ENCODE results near the gene RIPOR2. TPM values are rescaled to one million over a fixed set of nuclear protein-coding genes. Genes with fewer than 3 reads are reported as not detected.

RIPOR2 gene
- total and polyA plus RNA-seq, 2 of the 13 experiments (the other 11 are each of a cell fraction or from before 2014, with no cell fraction given): 0.02 to 0.05 TPM

DNA sequence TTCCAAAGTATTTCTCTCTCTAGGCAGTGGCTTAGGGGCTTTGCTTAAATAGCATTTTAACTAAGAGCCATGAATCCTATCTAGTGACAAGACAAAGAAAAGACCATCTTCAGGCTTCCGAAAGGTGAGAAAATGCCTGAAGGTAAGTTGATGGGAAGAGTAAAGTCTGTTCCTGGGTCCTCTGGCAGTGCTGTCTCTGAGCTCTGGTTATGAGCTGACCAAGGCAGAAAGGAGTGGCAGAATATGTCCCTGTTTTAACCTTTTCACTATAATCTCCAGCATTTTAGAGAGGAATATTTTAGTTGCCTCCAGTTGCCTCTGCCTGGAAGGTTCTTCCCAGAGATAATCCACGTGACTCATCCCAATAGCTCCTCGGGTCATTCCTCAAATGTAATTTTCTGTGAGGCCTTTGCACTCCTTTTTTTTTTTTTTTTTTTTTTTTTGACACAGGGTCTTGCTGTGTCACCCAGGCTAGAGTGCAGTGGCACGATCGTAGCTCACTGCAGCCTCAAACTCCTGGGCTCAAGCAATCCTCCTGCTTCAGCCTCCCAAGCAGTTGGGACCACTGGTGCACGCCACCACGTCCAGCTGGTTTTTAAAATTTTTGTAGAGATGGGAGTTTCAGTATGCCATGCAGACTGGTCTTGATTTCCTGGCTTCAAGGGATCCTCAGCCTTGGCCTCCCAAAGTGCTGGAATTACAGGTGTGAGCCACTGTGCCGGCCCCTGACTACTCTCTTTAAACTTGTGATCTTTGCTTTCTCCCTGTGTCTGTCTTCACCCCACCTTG, 133.3 kb downstream of the RIPOR2 start (continued):
- no peak for TF ChIP-seq ZNF800 (CRISPR knock-in tag; IDR thresholded peaks at IDR 0.05)

- ChIA-PET POLR2A (interaction anchor here (1.0 kb wide), 1 partner anchor 78 kb away, joined by 3 read pairs; no protein-coding TSS in a partner anchor), CTCF (ENCODE audit: low intra/inter-chr PET ratio, low total read pairs) (no interaction called here)
- no peak overlapping the region for H2AFZ ChIP-seq (ENCODE audit: low read length)
- no peaks in the 10 kb centered on the region for H3K27me3 ChIP-seq (ENCODE audit: control insufficient read depth in 1 of 2, insufficient read depth in 2 of 2, low read length in 2 of 2)
- H3K9ac ChIP-seq (ENCODE audit: insufficient read depth, low read depth, low read length): no peak overlapping the region
- H4K20me1 ChIP-seq (ENCODE audit: insufficient read depth, low read length): no peaks in the 10 kb centered on the region
- WGBS (ENCODE audit: low lambda C conversion rate): 4% methylated on average over 1 of the region's 1 CpG
- intact Hi-C loops (cut with micrococcal nuclease; ENCODE audit: unreplicated experiment): no loop called here
- H3K4me1 ChIP-seq (ENCODE audit: insufficient read depth, low read length): peaks cover 48% of the 10 kb centered on the region
- H3K27ac ChIP-seq (ENCODE audit: extremely low read length, insufficient read depth, low read length): no peak overlapping the region
- no TSS peak for BruUV-seq (replicated peaks)
- H3K79me2 ChIP-seq (ENCODE audit: insufficient read depth, low read length): no peaks in the 10 kb centered on the region
- FAIRE-seq (peak; percentile 43), DNase-seq (ENCODE audit: low spot score) (peak; percentile 55), ATAC-seq (peak; percentile 36)
- H3K4me2 ChIP-seq (ENCODE audit: low read depth, low read length): peak overlapping the region; percentile 52
- in situ Hi-C loops (cut with HindIII; ENCODE audit: extremely low pct_ligation_motif_present, low pct_unique_long_range_greater_than_20kb): no loop called here
- 0 out of 6 replicates have a peak overlapping the region, but pooled peaks of 1 of the 3 experiments have one; percentile 7 for H3K4me3 ChIP-seq (replicated peaks in 1 of 3; ENCODE audit: insufficient read depth in 1 of 3, low read depth in 2 of 3, low read length in 3 of 3)
- no peaks in the 10 kb centered on the region for H3K36me3 ChIP-seq (replicated peaks in 1 of 2; ENCODE audit: control insufficient read depth in 1 of 2, insufficient read depth in 2 of 2, low read length in 2 of 2)
- no peaks in the 10 kb centered on the region for H3K9me3 ChIP-seq (ENCODE audit: low read length)
- TF ChIP-seq ZNF839 (CRISPR knock-in tag; IDR thresholded peaks at IDR 0.05; ENCODE audit: borderline replicate concordance) (no peak), ARID2 (CRISPR knock-in tag; IDR thresholded peaks at IDR 0.05; ENCODE audit: borderline replicate concordance) (no peak), ZNF318 (CRISPR knock-in tag; IDR thresholded peaks at IDR 0.05) (no peak), SNAPC5 (CRISPR knock-in tag; IDR thresholded peaks at IDR 0.05; ENCODE audit: borderline replicate concordance) (no peak), ZNF670 (CRISPR knock-in tag; IDR thresholded peaks at IDR 0.05; ENCODE audit: borderline replicate concordance) (no peak), NFRKB (IDR thresholded peaks at IDR 0.05) (no peak), ZNF891 (CRISPR knock-in tag; IDR thresholded peaks at IDR 0.05) (no peak), ZMYM2 (CRISPR knock-in tag; IDR thresholded peaks at IDR 0.05) (no peak), EZH2 (conservative IDR thresholded peaks at IDR 0.05; ENCODE audit: low read depth, low read length) (no peak), ZNF747 (CRISPR knock-in tag; IDR thresholded peaks at IDR 0.05; ENCODE audit: borderline replicate concordance) (no peak), SIX1 (CRISPR knock-in tag; IDR thresholded peaks at IDR 0.05; ENCODE audit: borderline replicate concordance) (peak; percentile 65; the same call in 1 of the 2 replicates)
These were observed 136.2 kb downstream of the RIPOR2 start for GRCh38 chr6:24799541-24799915.
